Dedifferentiated amniotic fluid mesenchymal stem cell (primary cell): ENCODE results near the gene CCL4L2.
"Not testable (repeated sequence)": the region's sequence is repeated elsewhere in the genome, so short reads cannot be mapped to it uniquely, and the experiment has no call there.

Source experiments
- DNase-seq: peaks from one replicate; pipeline ENCODE4 v3.0.0-alpha.2; 2016; ENCODE audit errors: extremely low spot score

CCL4L2 gene

DNA sequence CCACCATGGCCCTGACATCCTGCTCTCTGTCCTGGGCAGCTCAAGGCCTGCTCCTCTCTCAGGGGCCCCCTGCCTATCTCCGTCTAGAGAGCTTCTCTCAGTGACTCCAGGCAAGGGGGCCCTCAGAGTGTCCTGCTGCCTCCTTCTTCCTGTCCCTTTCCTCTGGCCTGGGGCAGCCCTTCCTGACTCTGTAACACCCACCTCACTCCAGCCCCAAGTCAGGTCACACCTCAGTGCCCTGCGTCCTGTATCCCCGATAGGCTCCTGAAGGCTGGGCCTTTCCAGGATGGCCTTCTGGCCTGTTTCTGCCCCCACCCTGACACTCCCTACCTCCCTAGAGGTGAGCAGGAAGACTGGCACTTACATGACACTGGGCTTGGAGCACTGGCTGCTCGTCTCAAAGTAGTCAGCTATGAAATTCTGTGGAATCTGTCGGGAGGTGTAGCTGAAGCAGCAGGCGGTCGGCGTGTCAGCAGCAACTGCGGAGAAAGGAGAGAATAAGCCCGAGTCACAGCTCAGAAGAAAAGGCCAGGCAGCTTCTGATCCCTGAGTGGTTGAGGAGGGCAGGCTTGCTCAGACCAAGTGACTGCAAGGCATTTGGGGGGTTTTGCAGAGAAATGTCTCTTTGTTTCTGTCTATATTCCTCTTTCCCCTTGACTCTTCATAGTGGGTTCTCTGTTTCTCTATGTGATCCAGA is 15.3 kb upstream of the CCL4L2 start:
- DNase-seq: no peak

GRCh38 chr17:36196131-36196486 is 14.8 kb upstream of the CCL4L2 start:
- DNase-seq: no peak

DNA sequence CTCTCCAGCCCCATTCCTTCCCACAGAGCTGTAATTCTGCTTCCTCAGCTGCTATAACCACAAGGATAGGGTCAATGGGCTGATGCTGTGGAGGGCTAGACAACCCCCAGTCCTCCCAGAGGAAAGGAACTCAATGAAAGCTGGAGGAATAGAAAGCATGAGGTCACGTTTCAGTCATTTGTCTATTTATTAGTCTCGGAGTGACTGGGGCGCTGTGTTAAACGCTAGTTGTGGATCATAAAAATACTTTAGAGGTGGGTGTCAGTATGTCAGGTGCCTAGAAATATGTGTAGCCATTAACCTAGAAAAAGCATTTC is 13.5 kb upstream of the CCL4L2 start:
- no peak for DNase-seq

DNA sequence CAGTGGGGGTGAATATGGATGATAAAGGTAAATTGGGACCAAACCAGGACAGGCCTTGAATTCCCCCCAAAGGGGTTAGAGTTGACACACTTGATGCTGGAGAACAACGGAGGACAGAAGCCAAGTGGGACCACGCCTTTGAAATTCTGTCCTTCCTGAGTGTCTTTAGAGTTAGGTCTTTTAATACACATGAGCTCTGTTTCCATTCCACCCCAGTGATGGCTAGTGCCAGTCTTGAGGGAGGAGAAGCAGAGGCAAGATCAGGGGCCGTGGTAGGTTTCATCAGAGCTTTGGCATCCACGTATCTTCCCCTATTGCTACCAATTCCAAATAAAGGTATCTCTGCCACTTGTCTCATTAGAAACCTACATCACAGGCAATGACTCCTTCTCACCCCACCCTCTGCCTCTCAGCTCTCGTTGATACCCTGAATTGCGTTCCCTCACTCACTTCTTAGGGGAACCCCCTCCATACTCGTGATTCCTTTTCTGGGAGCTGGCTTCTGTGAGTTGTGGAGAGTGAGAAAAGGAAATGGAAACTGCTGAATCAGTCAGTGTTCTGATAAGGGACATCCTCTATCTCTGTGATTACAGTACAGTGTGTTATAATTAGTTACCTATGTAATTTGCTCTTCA is 11.9 kb upstream of the CCL4L2 start:
- no peak for DNase-seq

- not testable (repeated sequence) for DNase-seq
Observed at GRCh38 chr17:36201102-36201501, 9.8 kb upstream of the CCL4L2 start.

DNA sequence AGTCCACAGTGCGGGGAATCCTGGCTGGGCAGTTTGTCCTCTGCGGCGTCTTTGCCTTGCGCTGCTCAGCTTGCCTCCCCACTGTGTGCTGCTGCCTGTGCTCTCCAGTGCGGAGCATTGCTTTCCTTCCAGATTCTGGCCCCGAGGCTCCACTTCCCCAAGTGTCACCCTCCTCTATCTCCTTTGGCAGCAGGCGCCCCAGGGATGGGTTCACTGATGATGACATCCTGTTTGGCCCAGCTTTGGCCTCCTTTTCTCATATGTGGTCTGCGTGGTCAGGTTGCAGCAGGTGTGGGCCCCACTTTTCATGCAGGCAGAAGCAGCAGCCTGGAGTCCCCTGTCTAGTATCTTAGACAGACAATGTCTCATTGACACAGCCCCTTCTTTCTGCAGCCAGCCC is 9.4 kb upstream of the CCL4L2 start:
- DNase-seq: not testable (repeated sequence)

- DNase-seq: no peak
Observed at GRCh38 chr17:36203335-36203734, 7.5 kb upstream of the CCL4L2 start.

DNA sequence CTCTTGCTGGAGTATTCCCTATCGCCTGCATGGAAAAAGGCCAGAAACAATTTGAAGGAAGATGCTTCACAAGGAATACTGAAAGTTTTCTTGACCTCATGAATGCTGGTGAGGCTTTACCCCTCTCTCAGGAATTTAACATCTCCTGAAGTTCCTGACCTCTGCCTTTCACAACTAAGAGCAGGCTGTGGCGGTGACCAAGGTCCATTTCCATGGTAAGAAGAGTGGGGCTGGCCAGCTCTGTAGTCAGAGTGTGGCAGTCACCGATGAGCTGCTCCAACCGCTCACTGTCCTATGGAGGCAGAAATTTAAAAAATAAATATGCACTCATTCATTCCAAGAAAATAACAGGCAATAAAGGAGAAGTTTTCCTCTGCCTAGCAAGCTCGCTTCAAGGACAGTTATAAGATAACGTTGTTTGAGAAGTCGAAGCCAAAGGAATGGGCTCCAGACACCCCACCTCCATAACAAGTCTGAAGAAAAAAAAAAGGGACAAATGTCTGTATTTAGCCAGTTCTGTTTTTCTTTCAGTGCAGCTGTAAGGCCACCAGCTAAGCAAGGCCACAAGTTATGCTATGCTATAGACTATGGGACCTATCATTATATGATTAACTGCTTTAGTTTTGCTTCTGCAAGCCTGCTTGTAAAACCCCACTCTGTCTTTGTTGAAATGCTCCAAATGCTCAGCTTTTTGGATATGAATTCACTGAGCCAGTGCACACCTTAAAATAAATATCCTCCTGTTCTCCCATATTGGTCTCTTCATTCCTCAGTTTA is 6.0 kb upstream of the CCL4L2 start:
- no peak for DNase-seq

DNA sequence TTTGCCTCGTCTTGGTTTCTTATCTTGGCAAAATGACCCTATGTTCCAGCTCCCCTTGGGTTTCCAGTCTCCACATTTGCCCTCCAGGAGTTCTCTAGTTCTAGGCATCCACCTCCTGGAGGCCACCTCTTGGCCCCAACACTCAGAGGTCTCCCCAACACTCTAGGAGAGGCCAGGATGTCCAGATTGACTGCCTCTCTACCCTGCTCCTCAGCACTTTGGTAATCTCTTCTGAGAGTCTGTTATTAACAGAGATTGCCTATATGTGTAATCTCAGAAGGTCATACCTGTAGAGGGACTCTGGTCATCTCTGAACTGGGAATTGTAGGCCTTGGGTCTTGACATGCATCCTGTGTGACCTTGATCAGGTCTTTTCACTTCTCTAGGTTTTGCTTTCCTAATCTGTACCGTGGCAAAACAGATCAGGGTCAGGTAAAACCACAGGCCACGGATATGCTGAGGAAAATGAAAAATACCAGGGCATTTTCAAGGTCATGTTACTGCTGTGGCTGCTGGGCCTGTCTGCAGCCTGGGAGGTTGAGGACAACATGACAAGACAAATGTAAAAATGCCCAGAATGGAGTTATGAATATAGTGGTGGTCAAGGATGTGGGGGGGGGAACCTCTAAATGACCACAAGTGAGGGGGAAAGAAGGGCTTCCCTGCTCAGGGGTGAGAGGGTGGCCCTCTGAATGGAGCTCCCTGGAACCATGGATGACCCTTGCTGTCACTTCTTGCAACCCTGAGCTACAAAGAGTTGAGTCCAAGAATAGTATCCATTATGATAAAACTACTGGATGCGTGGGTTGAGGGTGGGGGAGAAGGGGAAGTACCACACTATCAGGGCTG is 5.0 kb upstream of the CCL4L2 start:
- DNase-seq: no peak

- DNase-seq: not testable (repeated sequence)
Observed at GRCh38 chr17:36206486-36206821, 4.4 kb upstream of the CCL4L2 start.

DNA sequence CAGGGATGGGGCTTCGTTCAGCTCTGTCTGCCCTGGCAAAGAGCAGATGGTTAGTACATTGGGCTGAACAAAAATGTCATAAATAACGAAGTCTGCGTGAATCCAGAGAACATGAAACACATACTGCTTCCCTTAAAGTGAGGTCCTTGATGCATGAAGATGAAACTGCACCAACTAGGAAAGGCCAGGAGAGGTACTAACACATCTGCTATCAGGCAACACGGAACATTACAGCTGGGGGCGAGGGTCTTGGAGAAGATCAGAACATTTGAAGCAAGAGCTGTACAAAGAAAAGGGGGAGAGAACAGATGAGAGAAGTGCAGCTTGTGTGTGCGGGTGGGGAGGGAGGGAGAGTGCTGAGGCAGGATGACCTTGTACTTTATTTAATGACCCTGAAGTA is 3.5 kb upstream of the CCL4L2 start:
- not testable (repeated sequence) for DNase-seq

GRCh38 chr17:36209575-36209974 is 1.3 kb upstream of the CCL4L2 start:
- no peak for DNase-seq

- not testable (repeated sequence) for DNase-seq
Observed at GRCh38 chr17:36211484-36212271, 815 bp downstream of the CCL4L2 start.

DNA sequence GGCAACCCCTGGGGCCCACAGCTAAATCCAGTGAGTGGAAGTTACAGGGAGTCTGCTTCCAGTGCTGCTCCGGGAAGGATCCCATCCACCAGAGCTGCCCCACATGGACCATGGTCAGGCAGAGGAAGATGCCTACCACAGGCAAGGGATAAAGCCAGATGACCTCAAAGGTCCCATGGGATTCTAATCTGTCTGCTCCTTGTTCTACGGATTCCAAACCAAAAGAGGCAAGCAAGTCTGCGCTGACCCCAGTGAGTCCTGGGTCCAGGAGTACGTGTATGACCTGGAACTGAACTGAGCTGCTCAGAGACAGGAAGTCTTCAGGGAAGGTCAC is 1.4 kb downstream of the CCL4L2 start:
- DNase-seq: no peak

DNA sequence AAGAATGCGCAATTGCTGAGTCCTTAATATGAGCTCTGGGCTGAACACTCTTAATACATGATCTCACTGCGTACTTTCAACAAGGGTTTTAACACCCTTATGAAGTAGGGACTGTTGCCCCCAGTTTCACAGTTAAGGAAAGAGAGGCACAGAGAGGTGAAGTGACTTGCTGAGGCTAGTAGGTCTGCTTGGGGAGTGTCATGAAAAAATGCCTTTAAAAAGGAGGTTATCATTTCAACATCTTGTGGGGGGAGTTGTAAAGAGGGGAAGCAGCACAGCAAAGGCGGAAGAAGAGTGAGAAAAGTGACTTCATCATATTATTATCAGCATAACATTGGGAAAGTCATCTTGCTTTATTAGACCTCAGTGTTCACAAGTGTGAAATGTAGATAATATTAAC is 2.1 kb downstream of the CCL4L2 start:
- no peak for DNase-seq

DNA sequence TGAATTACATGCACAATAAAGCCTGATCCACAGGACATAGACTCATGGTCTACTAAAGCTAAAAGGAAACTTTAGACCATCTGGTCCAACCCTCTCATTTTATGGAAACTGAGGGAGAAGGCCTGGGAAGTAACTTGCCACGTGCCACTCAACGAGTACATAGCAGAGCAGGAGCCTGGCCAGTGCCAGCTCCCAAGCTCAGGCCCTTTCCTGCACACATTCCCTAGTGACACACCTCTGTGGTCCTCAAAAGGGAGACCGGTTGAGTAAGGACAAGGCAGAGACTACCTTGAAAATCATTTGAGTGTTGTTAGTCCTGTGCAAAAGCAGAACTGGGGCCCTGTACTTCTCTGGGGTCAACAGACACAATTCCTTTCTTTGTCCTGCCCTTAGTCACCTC is 2.8 kb downstream of the CCL4L2 start:
- no peak for DNase-seq

GRCh38 chr17:36214918-36215317 is 4.1 kb downstream of the CCL4L2 start:
- DNase-seq: no peak

DNA sequence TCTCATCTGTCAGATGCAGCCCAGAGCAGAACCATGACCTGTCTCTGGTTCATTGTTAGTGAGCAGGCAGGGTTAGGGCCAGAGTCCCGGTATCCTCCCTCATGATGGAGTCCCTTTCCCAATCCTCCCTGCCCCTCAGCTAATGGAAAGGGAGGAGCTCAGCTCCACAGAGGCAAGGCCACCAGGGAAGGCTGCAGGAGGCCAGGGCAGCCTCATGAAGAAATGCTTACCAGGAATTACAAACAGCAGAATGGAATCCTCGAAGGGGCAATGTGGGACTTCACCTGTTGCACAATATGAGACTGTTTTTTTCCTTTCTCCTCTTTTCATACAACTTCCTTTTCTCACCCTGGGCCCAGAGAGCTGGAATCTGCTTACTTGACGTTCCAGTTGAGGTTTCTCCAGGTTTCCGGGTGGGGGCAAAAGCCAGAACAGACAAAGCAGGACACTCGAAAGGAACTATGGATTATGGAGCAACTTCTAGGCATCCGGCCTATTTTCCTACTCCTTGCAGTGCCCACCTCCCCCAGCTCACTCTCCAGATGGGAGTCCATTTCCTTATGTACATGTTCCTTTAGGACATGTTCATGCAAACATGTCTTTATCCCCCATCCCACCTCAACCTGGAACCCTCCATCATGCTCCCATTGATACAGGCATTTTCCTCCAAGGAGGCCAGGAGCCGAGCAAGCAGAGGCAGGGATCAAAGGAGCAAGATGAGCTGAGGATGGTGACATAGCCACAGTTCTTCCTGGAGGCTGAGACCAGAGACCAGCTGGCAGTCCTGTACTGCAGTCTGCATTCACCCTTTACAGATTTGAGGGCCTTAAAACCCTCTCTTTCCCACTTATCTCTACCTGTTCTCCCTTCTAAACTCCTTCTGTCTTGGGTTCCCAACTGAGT is 4.8 kb downstream of the CCL4L2 start:
- DNase-seq: not testable (repeated sequence)

- DNase-seq: not testable (repeated sequence)
Observed at GRCh38 chr17:36219556-36219955, 8.7 kb downstream of the CCL4L2 start.

DNA sequence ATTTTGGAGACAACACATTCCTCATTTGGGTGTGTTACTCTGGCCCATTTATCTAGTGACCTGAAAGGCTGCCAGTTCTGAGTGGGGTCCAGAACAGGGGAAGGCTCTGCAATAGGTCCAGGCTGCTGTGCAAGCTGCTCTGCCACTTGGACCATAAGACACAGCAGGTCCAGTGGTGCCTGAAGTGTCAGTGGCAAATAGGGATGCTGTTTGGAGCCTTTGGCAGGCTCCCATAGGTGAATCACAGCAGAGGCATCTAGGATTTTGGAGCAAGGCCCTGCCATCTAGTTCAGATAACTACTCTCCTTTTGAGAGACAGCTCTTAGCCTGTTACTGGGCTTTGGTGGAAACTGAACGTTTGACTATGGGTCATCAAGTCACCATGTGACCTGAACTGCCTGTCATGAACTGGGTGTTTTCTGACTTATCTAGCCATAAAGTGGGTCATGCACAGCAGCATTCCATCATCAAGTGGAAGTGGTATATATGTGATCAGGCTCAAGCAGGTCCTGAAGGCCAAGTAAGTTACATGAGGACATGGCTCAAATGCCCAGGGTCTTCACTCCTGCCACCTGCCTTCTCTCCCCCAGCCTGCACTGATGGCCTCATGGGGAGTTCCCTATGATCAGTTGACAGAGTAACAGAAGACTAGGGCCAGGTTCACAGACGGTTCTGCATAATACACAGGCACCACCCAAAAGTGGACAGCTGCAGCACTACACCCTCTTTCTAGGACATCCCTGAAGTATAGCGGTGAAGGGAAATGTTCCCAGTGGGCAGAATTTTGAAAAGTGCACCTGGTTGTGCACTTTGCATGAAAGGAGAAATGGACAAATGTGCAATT is 10.1 kb downstream of the CCL4L2 start:
- not testable (repeated sequence) for DNase-seq
